ENCODE data around the gene SKOR1. TPM values are rescaled to one million over a fixed set of nuclear protein-coding genes. Genes with fewer than 3 reads are reported as not detected.

SKOR1 gene
- total RNA-seq, 1 experiment from 2014 or later: 0.13 TPM

- H3K27me3 Mint-ChIP-seq (ENCODE audit: low read depth): no peaks in the 10 kb centered on the region; the same call in none of the 2 replicates
- Histone ChIP-seq H4K8ac (replicated peaks; ENCODE audit: insufficient read length, low read depth, low read length) (no peak overlapping the region), H3K27me3 (ENCODE audit: insufficient read depth, low read length) (no peaks in the 10 kb centered on the region), H2BK15ac (ENCODE audit: low read depth, low read length) (no peak overlapping the region), H3K27ac (ENCODE audit: insufficient read length, low read depth, low read length) (no peak overlapping the region), H3K23ac (ENCODE audit: insufficient read length, low read depth, low read length) (no peak overlapping the region), H3K4ac (ENCODE audit: low read depth, low read length) (no peak overlapping the region), H3K9ac (ENCODE audit: extremely low read depth, insufficient read length, low read length) (no peak overlapping the region), H2AFZ (ENCODE audit: low read length) (no peak overlapping the region), H2AK5ac (ENCODE audit: insufficient read length, low read length) (no peak overlapping the region), H3K79me1 (ENCODE audit: insufficient read depth, low read depth, low read length, poor library complexity, severe bottlenecking) (no peaks in the 10 kb centered on the region), H4K20me1 (ENCODE audit: control insufficient read depth, insufficient read depth, insufficient read length) (no peaks in the 10 kb centered on the region), H3K23me2 (ENCODE audit: insufficient read length, low read depth, low read length, poor library complexity, severe bottlenecking) (no peaks in the 10 kb centered on the region), H3K4me1 (ENCODE audit: insufficient read depth, low read length) (peaks cover 2% of the 10 kb centered on the region; the same call in 1 of the 2 replicates), H3K9me3 (ENCODE audit: control insufficient read depth, low read depth, low read length) (no peaks in the 10 kb centered on the region), H3K56ac (ENCODE audit: insufficient read length, low read depth, low read length) (no peak overlapping the region), H2BK120ac (ENCODE audit: low read depth, low read length, poor library complexity, severe bottlenecking) (no peak overlapping the region), H2BK12ac (ENCODE audit: insufficient read length, low read depth, low read length) (no peak overlapping the region), H3K79me2 (ENCODE audit: insufficient read depth, low read length) (no peaks in the 10 kb centered on the region), H2BK20ac (ENCODE audit: low read depth, low read length, poor library complexity, severe bottlenecking) (no peak overlapping the region), H4K5ac (ENCODE audit: insufficient read length, low read depth, low read length) (no peak overlapping the region), H2BK5ac (ENCODE audit: insufficient read length, low read length) (no peak overlapping the region), H3K18ac (ENCODE audit: insufficient read length, low read depth, low read length) (no peak overlapping the region), H4K91ac (ENCODE audit: insufficient read length, low read depth, low read length) (no peak overlapping the region), H3K14ac (ENCODE audit: insufficient read depth, low read length) (no peak overlapping the region), H3T11ph (ENCODE audit: low read length) (no peak overlapping the region), H3K4me2 (ENCODE audit: insufficient read depth, insufficient read length, low read length) (no peak overlapping the region)
- no peaks in the 10 kb centered on the region for H3K36me3 Mint-ChIP-seq (ENCODE audit: insufficient read depth in 1 of 3, low read depth in 3 of 3)
- DNase-seq: peak; percentile 8
- no peaks in the 10 kb centered on the region for H3K9me3 Mint-ChIP-seq
- TF ChIP-seq, protein P1, sequence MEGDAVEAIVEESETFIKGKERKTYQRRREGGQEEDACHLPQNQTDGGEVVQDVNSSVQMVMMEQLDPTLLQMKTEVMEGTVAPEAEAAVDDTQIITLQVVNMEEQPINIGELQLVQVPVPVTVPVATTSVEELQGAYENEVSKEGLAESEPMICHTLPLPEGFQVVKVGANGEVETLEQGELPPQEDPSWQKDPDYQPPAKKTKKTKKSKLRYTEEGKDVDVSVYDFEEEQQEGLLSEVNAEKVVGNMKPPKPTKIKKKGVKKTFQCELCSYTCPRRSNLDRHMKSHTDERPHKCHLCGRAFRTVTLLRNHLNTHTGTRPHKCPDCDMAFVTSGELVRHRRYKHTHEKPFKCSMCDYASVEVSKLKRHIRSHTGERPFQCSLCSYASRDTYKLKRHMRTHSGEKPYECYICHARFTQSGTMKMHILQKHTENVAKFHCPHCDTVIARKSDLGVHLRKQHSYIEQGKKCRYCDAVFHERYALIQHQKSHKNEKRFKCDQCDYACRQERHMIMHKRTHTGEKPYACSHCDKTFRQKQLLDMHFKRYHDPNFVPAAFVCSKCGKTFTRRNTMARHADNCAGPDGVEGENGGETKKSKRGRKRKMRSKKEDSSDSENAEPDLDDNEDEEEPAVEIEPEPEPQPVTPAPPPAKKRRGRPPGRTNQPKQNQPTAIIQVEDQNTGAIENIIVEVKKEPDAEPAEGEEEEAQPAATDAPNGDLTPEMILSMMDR (conservative IDR thresholded peaks at IDR 0.05): no peak
- peak overlapping the region in 1 of 3 experiments; percentile 64; a peak in 1 of 7 replicates for H3K27ac Mint-ChIP-seq
- H3K4me1 Mint-ChIP-seq: peaks cover 22 to 37% of the 10 kb centered on the region in 2 experiments
- H3K4me3 Mint-ChIP-seq: peak overlapping the region in 1 of 2 experiments; percentile 28; a peak in 1 of 5 replicates
- WGBS (ENCODE audit: extremely low coverage, insufficient read length, low lambda C conversion rate): no CpG with 5 or more reads among the region's 7 CpGs
Measured at GRCh38 chr15:67807836-67808235, 17.5 kb upstream of the SKOR1 start.
